Caco-2 (cell line): Measurements from ENCODE around the gene ALDH1A3. TPM values are rescaled to one million over a fixed set of nuclear protein-coding genes. Genes with fewer than 3 reads are reported as not detected.

ENCODE experiments used
- BruUV-seq: library from RNA; stranded (reverse); fragments of 400-500 nt; replicated peaks from 2 replicates; lab custom pipeline; 2021; lab: Mats Ljungman, UMichigan
- CTCF ChIA-PET: fragments of 300-600 bp; sonication (Branson Sonifier 250); formaldehyde crosslinking; loops from one replicate; lab custom pipeline; 2022; ENCODE audit warnings: antibody characterized with exemption; lab: Charles Lee
- POLR2A ChIA-PET: fragments of 300-600 bp; sonication (Branson Sonifier 250); formaldehyde crosslinking; loops from one replicate; lab custom pipeline; 2022; ENCODE audit warnings: antibody characterized with exemption; lab: Charles Lee
- DNase-seq, 2 experiments: peaks; one replicate each; pipeline versions ENCODE4 v3.0.0 to v3.0.0-alpha.2; 2020 to 2022
- H3K27me3 ChIP-seq: replicated peaks from 2 replicates; pipeline ENCODE4 v1.6.0; 2011; ENCODE audit warnings: low read length; ENCODE audit not compliant: control insufficient read depth, insufficient read depth
- H3K36me3 ChIP-seq: 2 replicates; pipeline ENCODE4 v1.5.1; 2011; ENCODE audit warnings: low read length; ENCODE audit not compliant: control insufficient read depth, insufficient read depth
- H3K4me1 ChIP-seq: fragments of 250-450 bp; sonication (Bioruptor Pico); 2 replicates; pipeline ENCODE4 v1.5.1; 2020; ENCODE audit warnings: mild to moderate bottlenecking
- H3K4me3 ChIP-seq: 2 replicates; pipeline ENCODE4 v1.5.1; 2011; ENCODE audit warnings: low read depth, mild to moderate bottlenecking, control low read depth, low read length
- H3K9me3 ChIP-seq: fragments of 250-450 bp; sonication (Bioruptor Pico); 2 replicates; pipeline ENCODE4 v1.5.1; 2020; ENCODE audit warnings: mild to moderate bottlenecking, moderate library complexity
- H3K27ac Mint-ChIP-seq: one replicate; pipeline ENCODE4 v1.8.0; 2022; ENCODE audit warnings: mixed read lengths; ENCODE audit not compliant: unreplicated experiment
- H3K27me3 Mint-ChIP-seq: one replicate; pipeline ENCODE4 v1.8.0; 2022; ENCODE audit warnings: mixed read lengths; ENCODE audit not compliant: insufficient read depth, unreplicated experiment
- H3K36me3 Mint-ChIP-seq: one replicate; pipeline ENCODE4 v1.8.0; 2022; ENCODE audit warnings: mild to moderate bottlenecking, mixed read lengths; ENCODE audit not compliant: insufficient read depth, unreplicated experiment
- H3K4me1 Mint-ChIP-seq: one replicate; pipeline ENCODE4 v1.8.0; 2022; ENCODE audit warnings: low read depth, mixed read lengths; ENCODE audit not compliant: unreplicated experiment
- H3K4me3 Mint-ChIP-seq: one replicate; pipeline ENCODE4 v1.8.0; 2022; ENCODE audit warnings: mild to moderate bottlenecking, moderate library complexity, mixed read lengths; ENCODE audit not compliant: unreplicated experiment
- H3K9me3 Mint-ChIP-seq: one replicate; pipeline ENCODE4 v1.8.0; 2022; ENCODE audit warnings: mixed read lengths; ENCODE audit not compliant: unreplicated experiment
- CTCF ChIP-seq, 2 experiments: fragments of 200-600 bp in 1 of 2; IDR thresholded peaks; 1 replicate in 1 of 2; 2 replicates in 1 of 2; pipeline versions ENCODE4 v1.5.1 to v1.8.0; 2011 to 2022; ENCODE audit warnings: antibody characterized with exemption in 1 of 2, control low read depth in 1 of 2, inconsistent platforms in 1 of 2, low read depth in 1 of 2, low read length in 1 of 2, mild to moderate bottlenecking in 1 of 2, moderate library complexity in 1 of 2; ENCODE audit not compliant: insufficient read depth in 1 of 2, severe bottlenecking in 1 of 2, unreplicated experiment in 1 of 2
- intact Hi-C: fragments of 100-400 bp; cut with micrococcal nuclease; formaldehyde crosslinking; loops from one replicate; pipeline ENCODE4 v1.10.0; 2022; ENCODE audit not compliant: unreplicated experiment
- total RNA-seq: library from RNA; stranded (reverse); gene quantifications from 2 replicates; pipeline ENCODE4 v1.2.3, GENCODE V29; 2022

Gene ALDH1A3
- total RNA-seq, 1 experiment from 2014 or later = 6.6 TPM

DNA sequence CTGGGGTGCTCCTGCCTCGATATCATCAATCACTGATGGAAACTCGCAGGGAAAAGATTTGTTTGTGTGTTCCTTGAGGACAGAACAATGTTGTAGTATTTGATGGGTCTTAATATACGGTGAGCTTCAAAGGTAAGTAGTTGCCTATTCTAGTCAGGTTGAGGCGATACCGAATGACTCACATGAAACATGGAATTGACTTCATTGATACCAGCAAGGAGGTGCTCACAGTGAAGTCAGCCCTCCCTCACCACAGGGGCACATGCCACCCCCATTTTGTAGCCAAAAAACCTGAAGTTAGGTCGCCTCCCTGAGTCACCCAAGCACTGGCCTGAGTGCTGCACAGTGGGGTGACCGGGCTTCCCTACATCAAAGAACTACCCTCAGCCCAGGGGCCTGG lies 3.7 kb upstream of the ALDH1A3 start:
- ChIA-PET POLR2A (interaction anchor here (0.6 kb wide), 1 partner anchor 820 kb away, joined by 4 read pairs; no protein-coding TSS in a partner anchor), CTCF (interaction anchor here (2.0 kb wide), 1 partner anchor 204 kb away, joined by 7 read pairs; no protein-coding TSS in a partner anchor)
- H3K4me1 ChIP-seq = peaks cover 5% of the 10 kb centered on the region; the same call in 1 of the 2 replicates
- peaks cover 2% of the 10 kb centered on the region for H3K27me3 Mint-ChIP-seq
- no peaks in the 10 kb centered on the region for H3K9me3 ChIP-seq
- H3K27me3 ChIP-seq = no peaks in the 10 kb centered on the region
- no peaks in the 10 kb centered on the region for H3K4me1 Mint-ChIP-seq
- H3K9me3 Mint-ChIP-seq = no peaks in the 10 kb centered on the region
- no peak overlapping the region for H3K4me3 Mint-ChIP-seq
- no peak for TF ChIP-seq CTCF (IDR thresholded peaks at IDR 0.05; ENCODE audit: insufficient read depth in 1 of 2, low read depth in 1 of 2, low read length in 1 of 2, severe bottlenecking in 1 of 2, unreplicated experiment in 1 of 2)
- no peaks in the 10 kb centered on the region for H3K36me3 Mint-ChIP-seq
- no peak overlapping the region for H3K27ac Mint-ChIP-seq
- DNase-seq = no peak
- BruUV-seq = no TSS peak
- intact Hi-C loops = no loop called here
- H3K4me3 ChIP-seq = no peak overlapping the region
- H3K36me3 ChIP-seq = no peaks in the 10 kb centered on the region

GRCh38 chr15:100877551-100877950 lies 2.1 kb upstream of the ALDH1A3 start:
- Histone ChIP-seq H3K36me3 (no peaks in the 10 kb centered on the region), H3K27me3 (no peaks in the 10 kb centered on the region), H3K9me3 (no peaks in the 10 kb centered on the region), H3K4me3 (no peak overlapping the region), H3K4me1 (peaks cover 5% of the 10 kb centered on the region; the same call in 1 of the 2 replicates)
- DNase-seq = no peak
- Mint-ChIP-seq H3K27ac (no peak overlapping the region), H3K4me3 (no peak overlapping the region), H3K27me3 (peaks cover 2% of the 10 kb centered on the region), H3K36me3 (no peaks in the 10 kb centered on the region), H3K4me1 (no peaks in the 10 kb centered on the region), H3K9me3 (no peaks in the 10 kb centered on the region)
- CTCF ChIA-PET = no interaction called here
- BruUV-seq = no TSS peak
- intact Hi-C loops = no loop called here
- POLR2A ChIA-PET = no interaction called here
- no peak for TF ChIP-seq CTCF (IDR thresholded peaks at IDR 0.05; ENCODE audit: insufficient read depth in 1 of 2, low read depth in 1 of 2, low read length in 1 of 2, severe bottlenecking in 1 of 2, unreplicated experiment in 1 of 2)

GRCh38 chr15:100878130-100878529 lies 1.5 kb upstream of the ALDH1A3 start:
- H3K4me3 Mint-ChIP-seq = peak overlapping the region; percentile 69
- Histone ChIP-seq H3K27me3 (no peaks in the 10 kb centered on the region), H3K36me3 (no peaks in the 10 kb centered on the region), H3K9me3 (no peaks in the 10 kb centered on the region), H3K4me3 (no peak overlapping the region), H3K4me1 (peaks cover 5% of the 10 kb centered on the region; the same call in 1 of the 2 replicates)
- H3K9me3 Mint-ChIP-seq = no peaks in the 10 kb centered on the region
- H3K27me3 Mint-ChIP-seq = peaks cover 4% of the 10 kb centered on the region
- no peaks in the 10 kb centered on the region for H3K36me3 Mint-ChIP-seq
- TF ChIP-seq CTCF (IDR thresholded peaks at IDR 0.05; ENCODE audit: insufficient read depth in 1 of 2, low read depth in 1 of 2, low read length in 1 of 2, severe bottlenecking in 1 of 2, unreplicated experiment in 1 of 2) = no peak
- H3K4me1 Mint-ChIP-seq = no peaks in the 10 kb centered on the region
- ChIA-PET POLR2A (no interaction called here), CTCF (no interaction called here)
- no peak overlapping the region for H3K27ac Mint-ChIP-seq
- BruUV-seq = no TSS peak
- intact Hi-C loops = no loop called here
- no peak for DNase-seq
